Measurements from ENCODE around the gene ACTN1.

Gene ACTN1

GRCh38 chr14:68873376-68873775 lies 105.7 kb downstream of the ACTN1 start:
- H3K9me3 ChIP-seq (ENCODE audit: control insufficient read depth, insufficient read depth, low read length) = no peaks in the 10 kb centered on the region
- H3K4me1 ChIP-seq (ENCODE audit: control insufficient read depth, insufficient read depth, low read length) = no peaks in the 10 kb centered on the region
- H3K4me3 ChIP-seq (ENCODE audit: low read depth, low read length) = no peak overlapping the region
- no peaks in the 10 kb centered on the region for H3K27me3 ChIP-seq (ENCODE audit: control insufficient read depth, insufficient read depth, low read length)
- no peak overlapping the region for H3K9ac ChIP-seq (ENCODE audit: low read depth, low read length)
- H3K36me3 ChIP-seq (ENCODE audit: control insufficient read depth, insufficient read depth, low read length) = peaks cover 47% of the 10 kb centered on the region

- Histone ChIP-seq H3K27me3 (ENCODE audit: control insufficient read depth, insufficient read depth, low read length) (no peaks in the 10 kb centered on the region), H3K9ac (ENCODE audit: low read depth, low read length) (no peak overlapping the region), H3K4me1 (ENCODE audit: control insufficient read depth, insufficient read depth, low read length) (no peaks in the 10 kb centered on the region), H3K9me3 (ENCODE audit: control insufficient read depth, insufficient read depth, low read length) (no peaks in the 10 kb centered on the region), H3K4me3 (ENCODE audit: low read depth, low read length) (no peak overlapping the region), H3K36me3 (ENCODE audit: control insufficient read depth, insufficient read depth, low read length) (peaks cover 29% of the 10 kb centered on the region)
Measured at GRCh38 chr14:68871392-68871791, 107.7 kb downstream of the ACTN1 start.

- no peaks in the 10 kb centered on the region for H3K4me1 ChIP-seq (ENCODE audit: control insufficient read depth, insufficient read depth, low read length)
- H3K4me3 ChIP-seq (ENCODE audit: low read depth, low read length) = no peak overlapping the region
- H3K9me3 ChIP-seq (ENCODE audit: control insufficient read depth, insufficient read depth, low read length) = peaks cover 8% of the 10 kb centered on the region
- H3K27me3 ChIP-seq (ENCODE audit: control insufficient read depth, insufficient read depth, low read length) = no peaks in the 10 kb centered on the region
- H3K9ac ChIP-seq (ENCODE audit: low read depth, low read length) = no peak overlapping the region
- peaks cover 11% of the 10 kb centered on the region for H3K36me3 ChIP-seq (ENCODE audit: control insufficient read depth, insufficient read depth, low read length)
Measured at GRCh38 chr14:68866991-68867533, 112.0 kb downstream of the ACTN1 start.

GRCh38 chr14:68865542-68865941 lies 113.6 kb downstream of the ACTN1 start:
- H3K9me3 ChIP-seq (ENCODE audit: control insufficient read depth, insufficient read depth, low read length) = peaks cover 8% of the 10 kb centered on the region
- H3K9ac ChIP-seq (ENCODE audit: low read depth, low read length) = no peak overlapping the region
- no peaks in the 10 kb centered on the region for H3K4me1 ChIP-seq (ENCODE audit: control insufficient read depth, insufficient read depth, low read length)
- no peak overlapping the region for H3K4me3 ChIP-seq (ENCODE audit: low read depth, low read length)
- no peaks in the 10 kb centered on the region for H3K36me3 ChIP-seq (ENCODE audit: control insufficient read depth, insufficient read depth, low read length)
- H3K27me3 ChIP-seq (ENCODE audit: control insufficient read depth, insufficient read depth, low read length) = no peaks in the 10 kb centered on the region

GRCh38 chr14:68864361-68864750 lies 114.7 kb downstream of the ACTN1 start:
- Histone ChIP-seq H3K9me3 (ENCODE audit: control insufficient read depth, insufficient read depth, low read length) (peaks cover 8% of the 10 kb centered on the region), H3K4me1 (ENCODE audit: control insufficient read depth, insufficient read depth, low read length) (no peaks in the 10 kb centered on the region), H3K36me3 (ENCODE audit: control insufficient read depth, insufficient read depth, low read length) (no peaks in the 10 kb centered on the region), H3K9ac (ENCODE audit: low read depth, low read length) (no peak overlapping the region), H3K27me3 (ENCODE audit: control insufficient read depth, insufficient read depth, low read length) (no peaks in the 10 kb centered on the region), H3K4me3 (ENCODE audit: low read depth, low read length) (no peak overlapping the region)

- Histone ChIP-seq H3K27me3 (ENCODE audit: control insufficient read depth, insufficient read depth, low read length) (no peaks in the 10 kb centered on the region), H3K36me3 (ENCODE audit: control insufficient read depth, insufficient read depth, low read length) (no peaks in the 10 kb centered on the region), H3K4me1 (ENCODE audit: control insufficient read depth, insufficient read depth, low read length) (no peaks in the 10 kb centered on the region), H3K4me3 (ENCODE audit: low read depth, low read length) (no peak overlapping the region), H3K9me3 (ENCODE audit: control insufficient read depth, insufficient read depth, low read length) (peaks cover 8% of the 10 kb centered on the region), H3K9ac (ENCODE audit: low read depth, low read length) (no peak overlapping the region)
Measured at GRCh38 chr14:68863610-68864360, 115.3 kb downstream of the ACTN1 start.

- peaks cover 8% of the 10 kb centered on the region for H3K9me3 ChIP-seq (ENCODE audit: control insufficient read depth, insufficient read depth, low read length)
- H3K36me3 ChIP-seq (ENCODE audit: control insufficient read depth, insufficient read depth, low read length) = no peaks in the 10 kb centered on the region
- no peak overlapping the region for H3K4me3 ChIP-seq (ENCODE audit: low read depth, low read length)
- no peak overlapping the region for H3K9ac ChIP-seq (ENCODE audit: low read depth, low read length)
- H3K4me1 ChIP-seq (ENCODE audit: control insufficient read depth, insufficient read depth, low read length) = no peaks in the 10 kb centered on the region
- H3K27me3 ChIP-seq (ENCODE audit: control insufficient read depth, insufficient read depth, low read length) = no peaks in the 10 kb centered on the region
Measured at GRCh38 chr14:68862954-68863594, 116.0 kb downstream of the ACTN1 start.

- Histone ChIP-seq H3K4me1 (ENCODE audit: control insufficient read depth, insufficient read depth, low read length) (no peaks in the 10 kb centered on the region), H3K4me3 (ENCODE audit: low read depth, low read length) (no peak overlapping the region), H3K36me3 (ENCODE audit: control insufficient read depth, insufficient read depth, low read length) (no peaks in the 10 kb centered on the region), H3K27me3 (ENCODE audit: control insufficient read depth, insufficient read depth, low read length) (no peaks in the 10 kb centered on the region), H3K9me3 (ENCODE audit: control insufficient read depth, insufficient read depth, low read length) (peaks cover 7% of the 10 kb centered on the region), H3K9ac (ENCODE audit: low read depth, low read length) (no peak overlapping the region)
Measured at GRCh38 chr14:68860771-68861170, 118.3 kb downstream of the ACTN1 start.

GRCh38 chr14:68857516-68858070 lies 121.5 kb downstream of the ACTN1 start:
- no peaks in the 10 kb centered on the region for H3K27me3 ChIP-seq (ENCODE audit: control insufficient read depth, insufficient read depth, low read length)
- no peaks in the 10 kb centered on the region for H3K9me3 ChIP-seq (ENCODE audit: control insufficient read depth, insufficient read depth, low read length)
- no peak overlapping the region for H3K9ac ChIP-seq (ENCODE audit: low read depth, low read length)
- no peaks in the 10 kb centered on the region for H3K36me3 ChIP-seq (ENCODE audit: control insufficient read depth, insufficient read depth, low read length)
- no peak overlapping the region for H3K4me3 ChIP-seq (ENCODE audit: low read depth, low read length)
- H3K4me1 ChIP-seq (ENCODE audit: control insufficient read depth, insufficient read depth, low read length) = no peaks in the 10 kb centered on the region

- Histone ChIP-seq H3K9me3 (ENCODE audit: control insufficient read depth, insufficient read depth, low read length) (peaks cover 4% of the 10 kb centered on the region), H3K36me3 (ENCODE audit: control insufficient read depth, insufficient read depth, low read length) (no peaks in the 10 kb centered on the region), H3K4me3 (ENCODE audit: low read depth, low read length) (no peak overlapping the region), H3K4me1 (ENCODE audit: control insufficient read depth, insufficient read depth, low read length) (no peaks in the 10 kb centered on the region), H3K27me3 (ENCODE audit: control insufficient read depth, insufficient read depth, low read length) (no peaks in the 10 kb centered on the region), H3K9ac (ENCODE audit: low read depth, low read length) (no peak overlapping the region)
Measured at GRCh38 chr14:68856572-68856971, 122.5 kb downstream of the ACTN1 start.

DNA sequence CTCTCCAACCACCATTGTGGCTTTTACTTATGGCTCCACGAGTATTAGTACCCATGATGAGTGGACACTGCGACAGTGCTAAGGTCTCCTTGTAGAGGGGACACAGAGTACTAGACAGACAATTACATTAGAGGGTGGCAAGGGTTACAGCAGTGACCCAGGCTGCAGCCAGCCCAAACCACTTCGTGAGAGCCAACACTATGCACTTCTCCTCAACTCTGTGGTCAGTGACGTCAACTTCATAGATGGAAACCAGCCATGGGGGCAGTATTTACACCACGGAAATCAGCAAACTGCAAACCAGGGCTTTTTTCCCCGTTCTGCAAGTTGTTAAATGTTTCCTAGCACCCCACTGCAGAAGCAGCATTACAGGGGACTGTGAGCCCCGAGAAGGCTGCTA lies 124.7 kb downstream of the ACTN1 start:
- H3K9ac ChIP-seq (ENCODE audit: low read depth, low read length) = no peak overlapping the region
- no peaks in the 10 kb centered on the region for H3K36me3 ChIP-seq (ENCODE audit: control insufficient read depth, insufficient read depth, low read length)
- no peak overlapping the region for H3K4me3 ChIP-seq (ENCODE audit: low read depth, low read length)
- peaks cover 4% of the 10 kb centered on the region for H3K9me3 ChIP-seq (ENCODE audit: control insufficient read depth, insufficient read depth, low read length)
- no peaks in the 10 kb centered on the region for H3K4me1 ChIP-seq (ENCODE audit: control insufficient read depth, insufficient read depth, low read length)
- no peaks in the 10 kb centered on the region for H3K27me3 ChIP-seq (ENCODE audit: control insufficient read depth, insufficient read depth, low read length)

DNA sequence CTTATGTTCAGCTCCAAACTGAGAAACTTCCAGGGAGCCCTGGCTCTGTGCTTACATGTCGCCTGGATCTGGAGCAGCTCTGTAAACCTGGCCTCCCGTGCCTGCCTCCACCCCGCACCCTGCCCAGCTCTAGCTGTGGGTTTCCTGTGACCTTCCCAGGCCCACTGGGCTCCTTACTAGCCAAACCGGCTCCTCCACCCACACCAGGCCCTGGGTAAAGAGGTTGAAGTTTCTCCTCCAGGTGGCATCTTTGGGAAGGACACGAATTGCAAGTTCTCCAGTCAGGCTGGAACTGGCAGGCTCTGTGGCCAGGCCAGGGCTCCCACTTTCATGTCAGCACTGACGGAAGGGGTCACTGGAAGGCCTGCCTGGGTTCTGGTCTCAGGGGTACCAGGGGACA lies 125.4 kb downstream of the ACTN1 start:
- Histone ChIP-seq H3K9me3 (ENCODE audit: control insufficient read depth, insufficient read depth, low read length) (peaks cover 4% of the 10 kb centered on the region), H3K4me1 (ENCODE audit: control insufficient read depth, insufficient read depth, low read length) (no peaks in the 10 kb centered on the region), H3K36me3 (ENCODE audit: control insufficient read depth, insufficient read depth, low read length) (no peaks in the 10 kb centered on the region), H3K9ac (ENCODE audit: low read depth, low read length) (no peak overlapping the region), H3K27me3 (ENCODE audit: control insufficient read depth, insufficient read depth, low read length) (no peaks in the 10 kb centered on the region), H3K4me3 (ENCODE audit: low read depth, low read length) (no peak overlapping the region)

All from iPS-15b (cell line).